Neural progenitor cell (in vitro differentiated cells): ENCODE results near the gene PSMB7.

Experiments
- CTCF ChIP-seq: fragments of 200-600 bp; sonication (generic); IDR thresholded peaks from 2 replicates; pipeline ENCODE4 v1.5.1; 2017; ENCODE audit warnings: antibody characterized with exemption, mild to moderate bottlenecking
- EZH2phosphoT487 ChIP-seq: fragments of 200-600 bp; sonication (generic); IDR thresholded peaks from 2 replicates; pipeline ENCODE4 v1.6.1; 2017; ENCODE audit warnings: antibody characterized with exemption

- TF ChIP-seq CTCF (no peak), EZH2phosphoT487 (no peak)
These were observed 726 bp upstream of the PSMB7 start for GRCh38 chr9:124415852-124416484.
